Heart left ventricle (tissue), 16 donors: Measurements from ENCODE around the gene SOCS3. TPM values are rescaled to one million over a fixed set of nuclear protein-coding genes. Genes with fewer than 3 reads are reported as not detected.

Experiments
- ATAC-seq, 4 donors: fragments of 200-7000 bp; cut with Tn5 transposase; one replicate each; pipeline ENCODE4 v1.9.1; 2020 to 2022; ENCODE audit warnings: moderate library complexity in 4 of 4, mild to moderate bottlenecking in 3 of 4, moderate number of reproducible peaks in 1 of 4
- DNase-seq, 5 donors: peaks; one replicate each; pipeline ENCODE4 v3.0.0-alpha.2; 2020
- H3K27ac ChIP-seq, 12 donors: fragments of 200-600 bp; sonication (generic) in 4 of 12; one replicate each; pipeline versions ENCODE4 v1.5.0 to v1.8.0; 2016 to 2022; ENCODE audit warnings: mild to moderate bottlenecking in 2 of 12
- H3K27me3 ChIP-seq, 9 donors: fragments of 200-600 bp; sonication (generic) in 2 of 9; one replicate each; pipeline versions ENCODE4 v1.5.1 to v1.8.0; 2016 to 2022; ENCODE audit warnings: mild to moderate bottlenecking in 3 of 9
- H3K36me3 ChIP-seq, 9 donors: fragments of 200-600 bp; sonication (generic) in 2 of 9; one replicate each; pipeline versions ENCODE4 v1.5.0 to v1.8.0; 2018 to 2022; ENCODE audit warnings: mild to moderate bottlenecking in 2 of 9
- H3K4me1 ChIP-seq, 12 donors: fragments of 200-600 bp; sonication (generic) in 4 of 12; one replicate each; pipeline versions ENCODE4 v1.5.0 to v1.8.0; 2016 to 2022; ENCODE audit warnings: mild to moderate bottlenecking in 3 of 12
- H3K4me3 ChIP-seq, 12 donors: fragments of 200-600 bp; sonication (generic) in 4 of 12; one replicate each; pipeline versions ENCODE4 v1.5.0 to v1.8.0; 2017 to 2022; ENCODE audit warnings: mild to moderate bottlenecking in 9 of 12, moderate library complexity in 4 of 12
- H3K9me3 ChIP-seq, 12 donors: fragments of 200-600 bp; sonication (generic) in 4 of 12; one replicate each; pipeline versions ENCODE4 v1.5.0 to v1.8.0; 2016 to 2022; ENCODE audit warnings: mild to moderate bottlenecking in 1 of 12
- POLR2A ChIP-seq, 2 donors: fragments of 450-650 bp; IDR thresholded peaks; one replicate each; pipeline ENCODE4 v1.6.1; 2017; ENCODE audit warnings: antibody characterized with exemption in 2 of 2, mild to moderate bottlenecking in 2 of 2, moderate library complexity in 2 of 2
- WGBS, 4 donors: extraction: QIAGEN DNeasy Blood & Tissue Kit in 2 of 4; methylation state at CpG; one replicate each; pipeline versions ENCODE4 v1.1.5 to v1.1.7; 2013 to 2018; 5-methylcytosine and 5-hydroxymethylcytosine counted together
- intact Hi-C, 10 donors: fragments of 100-400 bp; cut with DNase I; formaldehyde crosslinking; loops; one replicate each; pipeline versions ENCODE4 v1.11.1 to v1.14.2; 2022
- polyA plus RNA-seq, 2 donors: library from polyadenylated mRNA; stranded (reverse); fragments of 200-250 nt; gene quantifications; one replicate each; pipeline ENCODE4 v1.2.3, GENCODE V29; 2013
- total RNA-seq, 9 donors: library from RNA; depleted of rRNA in 2 of 9; stranded (reverse); fragments of >200 nt in 2 of 9; fragmentation: NEBNext Ultra II Directional in 3 of 9; extraction: Animal tissue kit (Norgen Biotek cat#: 25700) in 3 of 9; gene quantifications; one replicate each; pipeline versions ENCODE4 v1.1.0 to v1.2.4, GENCODE V29; 2016 to 2023
- TF ChIP-seq, protein P1 (sequence below), 12 donors: fragments of 200-600 bp; sonication (generic) in 4 of 12; IDR thresholded peaks; one replicate each; pipeline versions ENCODE4 v1.5.0 to v1.8.0; 2018 to 2022; ENCODE audit warnings: antibody characterized with exemption in 12 of 12, mild to moderate bottlenecking in 5 of 12
- donor health status: ischemic (EF 13 %, LVEDD 7.1; RV severe dilation, severe dysfunction).
- donor health status: healthy with polysubstance abuse.
- donor health status: DM: no; HTN: yes; CAD: no.
- donor health status: DM: no; HTN: no; CAD: no.
- donor health status: ischemic (EF 25% LVEDD 6.9; RV normal size, moderate dysfunction).
- donor health status: ischemic (EF 25% LVEDD 5.7; RV mildly dilated, moderate dysfunction).
- donor health status: healthy.
- donor health status: DM: yes; HTN: yes; CAD: no.
- donor health status: ischemic (EF 35%, LVEDD 5.7; RV mildly dilated, moderate dysfunction).
- donor health status: nonischemic (EF 11% LVEDD 7.7; RV severe dilation, severe dysfunction).
- donor health status: DM: yes; HTN: yes; CAD: no.
- donor health status: PGD.
- donor health status: ischemic (EF 29% LVEDD 5.4; RV normal size, mild dysfunction).
- donor health status: nonischemic (EF 23%, LVEDD 6.1; RV moderate dilation, normal function).

SOCS3 gene
- total and polyA plus RNA-seq, 11 donors, result 4.6 to 134 (median 15.9) TPM

DNA sequence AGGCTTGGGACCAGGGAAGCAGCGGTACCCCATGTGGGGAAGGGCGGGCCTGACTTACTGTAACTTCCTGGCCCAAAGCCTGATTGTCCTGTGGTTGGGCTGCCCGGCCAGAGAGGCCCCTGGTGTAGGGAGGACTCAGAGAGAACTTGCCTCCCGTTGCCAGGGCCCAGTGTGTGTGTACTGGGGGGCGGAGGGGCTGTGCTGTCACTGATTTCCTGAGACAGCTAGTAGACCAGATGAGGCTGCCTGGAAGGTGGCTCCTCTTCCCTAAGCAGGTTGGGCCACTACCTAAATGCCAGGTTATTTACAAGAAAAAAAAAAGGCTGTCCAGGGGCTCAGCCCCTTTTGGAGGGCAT, 16.7 kb downstream of the SOCS3 start:
- Histone ChIP-seq H3K4me3 (peak overlapping the region in 4 of 12 donors; percentile 53 to 62 (median 58)), H3K27ac (peak overlapping the region; percentile 76 to 100 (median 92)), H3K4me1 (peaks cover 19 to 71% (median 39%) of the 10 kb centered on the region in 12 donors), H3K36me3 (no peaks in the 10 kb centered on the region), H3K9me3 (no peaks in the 10 kb centered on the region), H3K27me3 (no peaks in the 10 kb centered on the region)
- ATAC-seq (peak; percentile 49 to 80 (median 65)), DNase-seq (peak; percentile 82 to 93 (median 84))
- TF ChIP-seq POLR2A (IDR thresholded peaks at IDR 0.05), result no peak
- TF ChIP-seq, protein P1, sequence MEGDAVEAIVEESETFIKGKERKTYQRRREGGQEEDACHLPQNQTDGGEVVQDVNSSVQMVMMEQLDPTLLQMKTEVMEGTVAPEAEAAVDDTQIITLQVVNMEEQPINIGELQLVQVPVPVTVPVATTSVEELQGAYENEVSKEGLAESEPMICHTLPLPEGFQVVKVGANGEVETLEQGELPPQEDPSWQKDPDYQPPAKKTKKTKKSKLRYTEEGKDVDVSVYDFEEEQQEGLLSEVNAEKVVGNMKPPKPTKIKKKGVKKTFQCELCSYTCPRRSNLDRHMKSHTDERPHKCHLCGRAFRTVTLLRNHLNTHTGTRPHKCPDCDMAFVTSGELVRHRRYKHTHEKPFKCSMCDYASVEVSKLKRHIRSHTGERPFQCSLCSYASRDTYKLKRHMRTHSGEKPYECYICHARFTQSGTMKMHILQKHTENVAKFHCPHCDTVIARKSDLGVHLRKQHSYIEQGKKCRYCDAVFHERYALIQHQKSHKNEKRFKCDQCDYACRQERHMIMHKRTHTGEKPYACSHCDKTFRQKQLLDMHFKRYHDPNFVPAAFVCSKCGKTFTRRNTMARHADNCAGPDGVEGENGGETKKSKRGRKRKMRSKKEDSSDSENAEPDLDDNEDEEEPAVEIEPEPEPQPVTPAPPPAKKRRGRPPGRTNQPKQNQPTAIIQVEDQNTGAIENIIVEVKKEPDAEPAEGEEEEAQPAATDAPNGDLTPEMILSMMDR (IDR thresholded peaks at IDR 0.05), result no peak
- intact Hi-C loops, result loop anchor here in 2 of 10 donors (5.0 to 10.0 kb wide), 2 partner anchors 48 to 51 kb away; no protein-coding TSS in a partner anchor
- WGBS, 4 donors, result 17 to 28% (median 25%) methylated on average over 4 to 5 of the region's 5 CpGs

DNA sequence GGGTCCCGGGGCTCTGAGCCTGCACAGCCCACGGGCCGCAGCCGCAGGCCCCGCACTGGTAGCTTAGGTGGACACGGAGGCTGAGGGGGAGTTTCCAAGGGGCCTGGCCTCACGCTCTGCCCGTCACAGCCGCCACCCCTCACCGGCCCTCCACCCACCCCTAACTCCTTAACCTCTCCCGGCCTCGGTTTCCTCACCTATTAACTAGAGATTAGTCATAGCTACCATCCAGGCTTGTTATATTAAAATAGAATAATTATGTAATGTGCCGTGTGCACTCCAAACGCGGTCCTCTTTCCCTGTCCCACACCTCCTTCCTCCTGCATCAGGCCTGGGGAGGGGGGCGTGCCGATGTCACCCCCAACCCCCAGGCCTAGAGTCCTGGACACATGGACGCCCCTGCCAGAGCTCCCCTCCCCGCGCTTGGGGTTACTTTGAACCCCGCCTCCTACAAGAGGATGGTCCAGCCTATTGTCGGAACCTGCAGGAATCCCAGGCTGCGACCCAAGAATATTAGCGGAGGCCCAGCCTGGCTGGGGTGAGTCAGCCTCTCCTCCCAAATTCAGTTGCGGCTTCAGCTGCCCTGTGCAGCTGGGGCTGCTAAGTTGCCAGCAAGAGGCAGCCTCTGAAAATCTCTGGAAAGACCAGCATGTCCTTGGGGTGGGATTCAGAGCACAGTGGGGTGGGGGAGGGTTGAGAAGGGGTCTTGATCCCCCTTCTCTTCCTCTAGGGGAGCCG, 17.3 kb downstream of the SOCS3 start:
- Histone ChIP-seq H3K9me3 (no peaks in the 10 kb centered on the region), H3K36me3 (no peaks in the 10 kb centered on the region), H3K27ac (peak overlapping the region; percentile 76 to 100 (median 92)), H3K4me3 (peak overlapping the region in 11 of 12 donors; percentile 13 to 62 (median 49)), H3K27me3 (no peaks in the 10 kb centered on the region), H3K4me1 (peaks cover 19 to 74% (median 39%) of the 10 kb centered on the region in 12 donors)
- intact Hi-C loops, result loop anchor here in 2 of 10 donors (5.0 to 10.0 kb wide), 2 partner anchors 48 to 50 kb away; no protein-coding TSS in a partner anchor
- 34 to 43% (median 35%) methylated on average over 21 to 26 of the region's 26 CpGs for WGBS, 4 donors
- TF ChIP-seq, protein P1 (IDR thresholded peaks at IDR 0.05), result no peak
- TF ChIP-seq POLR2A (IDR thresholded peaks at IDR 0.05), result no peak
- DNase-seq (peak; percentile 65 to 89 (median 75)), ATAC-seq (peak; percentile 27 to 67 (median 62))

DNA sequence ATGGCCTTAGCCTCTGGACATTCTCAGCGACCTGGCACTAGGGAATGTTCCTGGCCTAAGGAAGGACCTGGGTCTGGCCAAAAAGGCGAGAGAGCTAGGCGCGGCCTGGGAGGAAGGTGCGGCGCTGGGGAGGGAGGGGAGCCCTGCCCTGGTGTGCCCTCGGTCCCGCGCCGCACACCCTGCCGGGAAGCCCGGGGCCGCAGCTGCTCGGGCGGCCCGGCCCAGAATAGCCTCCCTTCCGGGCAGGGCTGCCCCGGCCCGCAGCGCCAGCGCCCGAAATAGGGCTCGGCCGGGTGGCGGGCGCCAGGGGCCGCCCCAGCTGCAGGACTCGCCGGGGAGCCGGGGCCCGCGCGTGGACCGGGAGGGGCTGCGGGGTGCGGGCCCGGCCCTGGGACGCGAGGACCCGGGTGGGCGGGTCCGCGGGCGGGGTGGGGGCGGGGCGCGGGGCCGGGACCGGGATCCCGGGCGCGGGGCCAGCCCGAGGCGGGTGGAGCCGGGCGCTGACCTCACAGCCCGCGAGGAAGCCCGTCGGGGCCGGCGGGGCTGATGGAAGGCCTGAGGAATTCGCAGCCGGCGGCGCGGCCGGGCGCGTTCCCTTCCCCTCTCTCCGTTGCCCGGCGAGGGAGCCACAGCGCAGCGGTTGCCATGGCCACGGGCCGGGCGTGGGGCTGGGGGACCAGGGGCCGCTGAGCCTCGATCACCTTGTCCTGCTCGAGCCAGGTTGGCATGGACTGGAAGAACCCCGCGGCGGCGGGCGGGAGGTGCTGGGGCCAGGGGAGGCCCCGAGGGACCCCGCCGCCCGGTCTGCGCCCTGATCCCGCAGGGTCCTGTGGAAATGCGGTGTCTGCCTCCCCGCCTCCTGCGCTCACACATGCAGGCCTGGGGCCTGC, 18.1 kb downstream of the SOCS3 start:
- Histone ChIP-seq H3K27ac (peak overlapping the region; percentile 76 to 100 (median 92)), H3K4me3 (peak overlapping the region in 11 of 12 donors; percentile 13 to 62 (median 49)), H3K4me1 (peaks cover 19 to 80% (median 39%) of the 10 kb centered on the region in 12 donors), H3K36me3 (no peaks in the 10 kb centered on the region), H3K9me3 (no peaks in the 10 kb centered on the region), H3K27me3 (no peaks in the 10 kb centered on the region)
- intact Hi-C loops, result loop anchor here in 3 of 10 donors (2.0 to 10.0 kb wide), 3 partner anchors 17 to 50 kb away; no protein-coding TSS in a partner anchor
- no peak for TF ChIP-seq POLR2A (IDR thresholded peaks at IDR 0.05)
- TF ChIP-seq, protein P1 (IDR thresholded peaks at IDR 0.05), result peak in 7 of 12 donors; percentile 2 to 29 (median 12)
- WGBS, 4 donors, result 1 to 5% (median 4%) methylated on average over 29 to 95 of the region's 95 CpGs
- peak; percentile 32 to 77 (median 70) for ATAC-seq
- peak; percentile 86 to 90 (median 88) for DNase-seq
